ENCODE measurements around the gene NFIA. TPM values are rescaled to one million over a fixed set of nuclear protein-coding genes. Genes with fewer than 3 reads are reported as not detected.
"Not testable (repeated sequence)": the region's sequence is repeated elsewhere in the genome, so short reads cannot be mapped to it uniquely, and the experiment has no call there.

Gene NFIA
- total RNA-seq, 1 donor from 2014 or later, result 97.6 TPM

DNA sequence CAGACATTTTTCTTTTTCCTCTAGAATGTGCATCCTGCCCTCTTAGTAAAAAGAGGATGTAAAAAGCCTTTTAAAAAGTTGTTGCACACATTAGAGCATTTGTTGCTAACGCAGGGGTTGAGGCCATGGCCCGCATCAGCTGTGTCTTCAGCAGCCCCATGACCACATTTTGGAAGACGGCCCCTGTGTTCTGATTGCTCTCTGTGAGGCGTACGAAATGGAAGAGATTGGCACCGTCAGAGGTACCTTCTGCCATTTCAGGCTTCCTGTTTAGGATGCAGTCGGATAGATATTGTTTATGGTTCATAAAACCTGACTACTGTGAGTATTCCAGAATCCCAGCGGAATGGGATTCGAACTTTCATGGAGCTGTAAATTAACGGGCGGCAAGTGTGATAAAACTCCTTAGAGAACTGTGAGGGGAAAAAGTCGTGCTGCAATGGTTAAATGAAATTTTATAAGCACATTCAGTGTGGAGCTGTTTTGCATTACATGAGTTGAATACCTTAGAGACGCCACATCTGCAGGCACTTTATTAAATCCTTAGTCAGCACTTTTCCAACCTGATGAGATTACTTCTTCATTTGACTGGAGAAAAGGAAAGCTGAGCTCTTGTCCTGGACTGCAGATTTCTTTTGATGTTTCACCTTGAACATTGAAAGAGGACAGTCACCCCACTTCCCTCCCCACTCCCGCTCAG is 368.7 kb downstream of the NFIA start:
- no peak for ATAC-seq
- intact Hi-C loops (cut with DNase I), result loop anchor here (5.0 kb wide), 2 partner anchors 269 to 479 kb away; no protein-coding TSS in a partner anchor
- DNase-seq (ENCODE audit: missing footprints), result no peak

DNA sequence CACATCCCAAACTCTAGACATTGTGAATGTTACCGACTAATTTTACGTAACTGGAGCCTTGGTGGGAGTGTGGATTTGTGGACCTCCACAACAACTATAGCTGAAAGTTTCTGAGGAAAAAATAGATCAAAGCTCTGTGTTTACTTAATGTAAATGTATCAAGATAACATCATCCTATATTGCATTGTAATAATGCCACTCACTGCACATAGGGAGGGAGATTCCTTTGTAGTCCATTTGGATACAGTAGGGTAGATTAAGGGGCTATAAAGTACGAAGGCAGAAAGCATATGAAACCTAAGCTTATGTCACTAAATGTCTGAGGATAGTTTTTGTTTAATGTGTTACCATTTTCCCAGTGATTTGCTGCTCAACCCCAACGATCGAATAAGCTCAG is 369.2 kb downstream of the NFIA start:
- no peak for ATAC-seq
- no peak for DNase-seq (ENCODE audit: missing footprints)
- intact Hi-C loops (cut with DNase I), result loop anchor here (5.0 kb wide), 2 partner anchors 269 to 479 kb away; no protein-coding TSS in a partner anchor

DNA sequence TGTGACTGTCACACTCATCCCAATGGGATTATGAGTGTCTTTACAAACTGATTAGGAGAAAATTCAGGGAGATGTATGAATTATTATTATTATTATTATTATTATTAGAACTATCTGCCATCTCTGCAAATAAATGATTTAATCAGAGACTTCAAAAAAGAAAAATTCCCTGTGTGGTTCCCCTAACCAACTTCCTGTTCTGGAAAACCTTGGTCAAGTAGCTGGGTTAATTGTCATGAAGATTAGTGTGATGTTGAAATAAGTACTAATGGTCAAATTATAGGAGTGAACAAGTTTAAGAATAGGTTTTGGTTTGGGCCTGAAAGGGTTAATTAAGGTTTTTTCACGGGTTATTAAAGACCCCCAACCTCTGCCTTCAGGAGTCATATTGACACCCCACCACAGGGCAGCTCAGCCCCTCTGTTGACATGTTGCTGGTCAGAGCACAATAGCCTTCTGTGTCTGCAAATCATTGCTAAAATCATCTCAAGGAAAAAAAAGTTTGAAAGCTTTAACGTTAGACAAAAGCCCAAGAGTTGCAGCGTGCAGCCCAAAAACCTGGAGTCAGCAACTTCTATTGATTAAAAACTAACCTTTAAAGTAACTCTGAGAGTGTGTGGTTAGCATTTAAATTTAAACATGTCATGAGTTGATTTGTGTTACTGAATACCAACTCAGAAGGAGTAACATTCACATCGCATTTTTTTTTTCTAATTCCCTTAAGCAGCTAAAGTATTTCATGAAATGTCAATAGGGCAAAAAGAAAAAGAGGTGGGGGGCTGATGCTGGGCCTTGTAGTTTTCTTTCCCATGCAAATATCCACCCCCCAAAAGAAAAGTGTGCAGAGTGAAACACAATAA is 370.0 kb downstream of the NFIA start:
- intact Hi-C loops (cut with DNase I), result loop anchor here (1.0 to 5.0 kb wide), 7 partner anchors 26 to 480 kb away; no protein-coding TSS in a partner anchor
- ATAC-seq (no peak), DNase-seq (ENCODE audit: missing footprints) (no peak)

DNA sequence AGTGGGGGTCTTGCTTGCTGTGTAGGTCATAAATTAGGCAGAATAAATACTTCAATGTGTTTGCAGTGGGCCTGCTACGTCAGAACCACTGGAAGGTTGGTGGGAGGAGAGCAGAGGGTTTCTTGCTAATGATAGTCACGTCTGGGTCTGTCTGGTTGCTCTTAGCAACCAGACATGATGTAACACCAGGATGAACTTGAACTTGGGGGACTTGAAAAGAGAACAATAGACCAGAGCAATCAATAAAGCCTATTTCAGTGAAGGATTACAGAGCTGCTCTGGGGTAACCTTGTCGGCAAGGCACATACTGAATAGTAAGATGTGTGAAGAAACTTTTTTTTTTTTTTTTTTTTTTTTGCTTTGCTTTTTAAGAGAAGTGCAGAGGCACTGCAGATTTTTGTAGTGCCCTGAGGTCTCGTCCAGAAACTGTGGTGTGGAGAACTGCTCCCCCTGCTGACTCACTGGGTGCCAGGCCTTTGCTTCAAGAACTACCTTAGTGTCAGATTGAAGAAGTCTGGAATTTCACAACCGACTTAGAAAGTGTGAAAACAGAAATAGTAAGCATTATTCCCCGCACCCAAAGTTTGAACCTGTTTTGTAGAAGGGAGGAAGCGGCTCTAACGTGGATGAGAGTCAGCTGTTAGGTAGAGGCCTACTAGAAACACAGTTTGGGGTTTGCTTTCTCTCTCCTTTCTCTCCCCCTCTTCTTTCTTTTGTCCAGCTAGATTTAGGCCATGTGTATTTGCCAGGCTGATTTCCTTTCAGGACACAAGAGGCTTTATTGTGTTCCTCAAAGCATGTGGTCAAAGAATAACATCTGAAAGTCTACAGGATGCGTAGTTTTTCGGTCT is 371.0 kb downstream of the NFIA start:
- ATAC-seq, result peak; percentile 77
- intact Hi-C loops (cut with DNase I), result loop anchor here (1.0 to 5.0 kb wide), 7 partner anchors 27 to 481 kb away; no protein-coding TSS in a partner anchor
- DNase-seq (ENCODE audit: missing footprints), result peak; percentile 90

DNA sequence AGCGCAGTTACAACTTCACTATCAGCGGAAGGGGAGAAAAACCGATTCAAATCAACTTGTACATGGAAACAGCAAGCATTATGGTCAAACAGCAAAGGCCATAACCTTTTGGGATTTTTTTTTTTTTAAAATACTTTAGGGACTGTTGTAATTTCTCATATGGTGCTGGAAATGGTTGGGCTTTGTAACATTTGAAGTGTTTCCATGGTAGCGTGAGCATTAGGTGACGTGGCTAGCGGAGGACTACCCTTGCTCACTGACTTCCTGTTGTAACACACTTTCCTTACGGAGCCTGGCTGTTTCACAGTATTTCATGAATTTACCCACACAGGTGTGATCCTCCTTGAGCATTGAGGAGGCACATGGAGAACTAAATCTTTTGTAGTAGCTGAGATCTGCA is 373.0 kb downstream of the NFIA start:
- intact Hi-C loops (cut with DNase I), result no loop called here
- DNase-seq (ENCODE audit: missing footprints) (no peak), ATAC-seq (no peak)

DNA sequence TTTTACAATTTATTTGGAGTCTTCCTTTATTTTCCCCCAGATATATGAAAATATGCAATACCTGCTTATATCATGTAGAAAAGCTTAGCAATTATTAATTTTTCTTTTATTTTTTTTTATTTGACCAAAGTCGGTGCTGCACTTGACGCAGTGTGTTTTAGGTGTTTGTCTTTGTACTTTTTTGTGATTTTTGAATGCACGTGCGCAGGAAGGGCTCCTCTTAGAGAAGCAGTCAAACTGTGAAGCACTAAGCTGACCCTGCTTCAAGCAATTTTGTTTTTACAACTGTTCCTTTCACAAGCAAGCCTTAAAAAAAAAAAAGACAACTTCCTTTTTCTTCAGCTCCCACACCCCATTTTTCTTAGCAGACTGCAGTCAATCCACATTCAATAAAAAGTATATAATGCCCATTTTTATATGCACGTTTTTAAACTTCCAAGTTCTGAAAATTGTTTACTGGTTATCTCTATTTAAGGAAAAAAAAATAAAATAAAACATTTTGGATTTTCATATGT is 375.2 kb downstream of the NFIA start:
- ATAC-seq, result no peak
- no peak for DNase-seq (ENCODE audit: missing footprints)
- intact Hi-C loops (cut with DNase I), result no loop called here

DNA sequence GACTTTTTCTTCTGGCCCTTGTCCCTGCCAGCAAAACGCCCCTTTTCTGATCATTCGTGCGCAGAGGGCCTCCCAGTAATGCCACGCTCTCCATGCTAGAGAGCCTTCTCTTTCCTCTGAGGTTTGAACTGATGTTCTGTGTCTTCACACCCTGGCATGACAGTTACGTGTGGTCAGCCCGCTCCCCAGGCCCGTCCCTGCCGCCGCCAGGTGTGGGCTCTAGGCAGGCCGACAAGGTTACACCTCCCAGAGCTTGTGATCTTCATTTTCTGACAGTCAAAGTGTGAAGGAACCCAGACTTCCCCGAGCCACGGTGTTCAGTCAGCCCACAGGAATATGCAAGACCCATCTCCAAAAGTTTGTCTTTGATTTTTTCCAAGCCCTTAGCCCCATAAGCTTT is 377.0 kb downstream of the NFIA start:
- intact Hi-C loops (cut with DNase I), result no loop called here
- DNase-seq (ENCODE audit: missing footprints) (no peak), ATAC-seq (no peak)

DNA sequence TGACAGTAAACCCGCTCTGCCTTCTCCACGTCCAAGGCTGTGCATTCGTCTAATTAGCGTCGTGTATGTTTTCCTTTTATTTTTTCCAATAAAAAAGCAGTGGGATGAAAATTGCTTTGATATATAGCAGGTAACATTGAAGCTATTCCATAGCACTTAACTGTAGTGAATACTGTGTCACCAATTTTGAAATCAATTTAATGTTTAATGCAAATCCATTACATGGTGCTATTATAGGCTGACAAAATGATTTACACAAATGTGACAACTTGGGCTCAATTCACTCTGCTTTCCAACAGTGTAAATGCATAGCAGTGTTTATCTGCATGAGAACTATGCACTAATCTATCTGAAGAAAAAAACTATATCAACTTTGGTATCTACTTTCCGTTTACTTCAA is 377.8 kb downstream of the NFIA start:
- ATAC-seq (no peak), DNase-seq (ENCODE audit: missing footprints) (no peak)
- intact Hi-C loops (cut with DNase I), result no loop called here

DNA sequence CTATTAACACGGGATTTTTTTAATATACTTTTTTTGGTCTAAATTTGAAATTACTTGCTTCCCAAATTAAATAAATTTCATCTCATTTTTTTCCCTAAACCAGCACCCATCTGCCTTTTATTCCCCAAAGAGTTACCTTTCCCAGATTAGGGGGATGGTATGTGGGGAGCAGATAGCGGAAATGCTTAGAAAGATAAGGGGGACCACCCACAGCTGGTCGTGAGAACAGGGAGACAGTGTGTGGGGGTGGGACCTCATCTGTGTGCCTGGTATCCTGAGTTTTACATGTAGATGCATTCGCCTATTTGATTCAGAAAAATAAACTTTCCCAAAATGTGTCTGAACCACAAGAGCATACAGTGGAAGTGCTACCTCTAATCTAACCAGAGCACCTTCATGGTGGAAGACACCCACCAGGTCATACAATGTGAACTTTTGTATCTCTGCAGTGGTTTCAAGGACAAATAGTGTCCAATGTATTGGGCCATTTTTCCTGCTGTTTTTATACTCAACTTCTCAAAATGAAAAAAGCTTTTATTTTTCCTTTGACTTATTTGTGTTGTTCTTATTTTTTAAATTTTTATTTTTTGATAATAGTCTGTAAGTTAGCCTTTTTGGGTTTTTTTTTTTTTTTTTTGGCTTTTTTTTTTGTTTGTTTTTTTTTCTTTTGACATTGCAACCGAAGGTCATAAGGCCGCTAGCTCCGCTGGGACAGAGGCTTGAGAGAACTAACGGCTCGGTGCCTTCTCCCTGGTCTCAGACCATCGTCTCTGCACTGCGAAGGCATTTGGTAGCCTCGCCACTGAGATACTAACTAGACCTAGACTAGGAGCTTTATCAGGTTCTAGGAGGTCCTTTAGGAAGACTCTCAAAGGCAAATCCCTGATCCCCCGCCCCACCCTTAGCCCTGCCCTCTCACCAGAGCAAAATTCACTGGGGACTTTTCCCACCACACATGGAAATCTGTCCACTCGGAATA is 379.3 kb downstream of the NFIA start:
- ATAC-seq, result no peak
- DNase-seq (ENCODE audit: missing footprints), result no peak
- intact Hi-C loops (cut with DNase I), result no loop called here

DNA sequence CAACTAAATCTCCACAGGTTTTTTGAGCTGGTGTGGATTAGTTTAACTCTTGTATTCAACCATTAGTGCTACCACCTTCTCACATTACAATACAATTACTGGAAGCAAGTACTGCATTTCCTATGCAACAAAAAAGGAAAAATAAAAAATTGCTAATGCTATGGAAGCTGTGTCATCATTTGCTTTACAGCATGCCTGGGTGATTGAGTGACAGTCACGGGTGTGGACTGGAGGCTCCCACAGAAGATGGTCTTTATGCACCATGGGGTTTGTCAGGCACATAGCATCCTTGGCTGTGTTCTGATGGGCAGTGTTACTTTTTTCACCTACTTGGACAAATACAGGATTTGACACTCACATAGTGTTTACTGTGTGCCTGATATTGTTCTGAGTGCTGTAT is 380.3 kb downstream of the NFIA start:
- ATAC-seq, result no peak
- intact Hi-C loops (cut with DNase I), result no loop called here

DNA sequence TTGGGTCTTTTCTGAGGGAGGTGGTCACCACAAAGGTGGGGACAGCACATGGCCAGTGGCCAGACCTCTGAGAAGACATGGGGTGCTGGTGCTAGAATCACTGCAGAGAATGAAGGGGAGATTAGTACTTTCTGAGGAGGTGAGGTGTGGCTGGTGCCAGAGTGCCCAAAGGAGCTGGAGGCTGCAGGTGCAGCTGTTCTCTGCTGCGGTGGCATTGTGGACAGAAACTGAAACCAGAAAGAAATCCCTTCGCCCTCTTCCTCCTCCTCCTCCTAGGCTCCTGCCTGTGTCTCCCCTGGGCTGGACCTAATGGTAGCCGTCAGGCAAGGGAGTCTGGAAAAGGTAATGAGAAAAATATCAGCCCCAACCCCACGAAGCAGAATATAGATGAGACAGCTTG is 380.9 kb downstream of the NFIA start:
- DNase-seq (ENCODE audit: missing footprints) (no peak), ATAC-seq (no peak)
- intact Hi-C loops (cut with DNase I), result no loop called here

More for the DNA sequence above, 380.3 kb downstream of the NFIA start:
- DNase-seq (ENCODE audit: missing footprints), result no peak

DNA sequence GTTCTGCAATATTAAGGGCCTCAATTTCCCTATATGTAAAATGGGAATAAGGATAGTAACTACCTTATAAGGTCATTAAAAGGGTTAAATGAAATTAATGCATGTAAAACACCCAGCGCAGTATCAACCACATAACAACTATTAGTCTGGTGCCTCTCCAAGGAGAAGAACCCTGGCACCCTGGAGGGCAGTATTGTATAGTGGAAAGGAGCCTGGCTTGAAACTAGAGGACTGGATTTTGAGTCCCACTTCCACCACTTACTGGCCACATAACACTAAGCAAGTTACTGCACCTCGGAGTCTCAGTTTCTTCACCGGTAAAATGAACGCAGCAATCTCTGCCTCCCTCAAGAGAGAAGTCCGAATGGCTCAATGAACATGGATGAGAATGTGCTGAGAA is 385.5 kb downstream of the NFIA start:
- intact Hi-C loops (cut with DNase I); ATAC-seq; DNase-seq (ENCODE audit: missing footprints): not testable (repeated sequence)

DNA sequence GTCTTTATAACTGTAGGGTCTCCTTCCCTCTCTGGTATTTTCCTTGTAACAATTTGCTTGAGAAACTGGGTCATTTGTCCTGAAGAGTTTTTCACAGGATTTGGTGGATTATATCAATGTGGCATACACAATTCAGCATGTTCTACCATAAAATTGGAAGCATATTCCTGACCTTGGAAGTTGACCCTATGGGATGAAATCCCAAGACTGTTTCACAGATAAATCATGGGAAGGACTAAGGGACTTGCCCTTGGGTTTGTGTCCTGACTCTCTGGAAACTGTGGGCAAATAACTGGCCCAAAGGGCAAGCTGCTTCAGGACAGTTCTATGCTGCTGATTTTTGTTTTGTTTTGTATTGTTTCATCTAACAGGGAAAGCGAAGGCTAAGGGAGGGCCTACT is 387.0 kb downstream of the NFIA start:
- intact Hi-C loops (cut with DNase I), result no loop called here
- ATAC-seq (no peak), DNase-seq (ENCODE audit: missing footprints) (no peak)

DNA sequence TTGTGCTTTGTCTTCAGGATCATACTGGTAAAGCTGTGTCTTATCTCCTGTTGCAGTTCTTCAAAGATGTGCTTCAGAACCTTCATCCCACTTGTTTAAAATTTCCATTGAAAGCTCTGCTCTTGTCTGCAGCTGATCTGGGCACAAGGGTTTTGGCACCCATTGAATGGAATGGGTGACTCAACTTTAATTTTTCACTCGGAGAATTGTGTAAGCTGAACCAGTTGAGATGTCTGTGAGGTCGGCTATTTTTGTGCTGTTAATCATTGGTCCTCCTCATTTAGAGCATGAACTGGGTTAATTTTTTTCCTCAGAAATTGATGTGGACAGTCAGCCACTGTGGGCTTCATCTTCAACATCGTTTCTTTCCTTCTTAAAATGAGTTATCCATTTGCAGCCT is 390.5 kb downstream of the NFIA start:
- ATAC-seq, result no peak
- intact Hi-C loops (cut with DNase I), result no loop called here

DNA sequence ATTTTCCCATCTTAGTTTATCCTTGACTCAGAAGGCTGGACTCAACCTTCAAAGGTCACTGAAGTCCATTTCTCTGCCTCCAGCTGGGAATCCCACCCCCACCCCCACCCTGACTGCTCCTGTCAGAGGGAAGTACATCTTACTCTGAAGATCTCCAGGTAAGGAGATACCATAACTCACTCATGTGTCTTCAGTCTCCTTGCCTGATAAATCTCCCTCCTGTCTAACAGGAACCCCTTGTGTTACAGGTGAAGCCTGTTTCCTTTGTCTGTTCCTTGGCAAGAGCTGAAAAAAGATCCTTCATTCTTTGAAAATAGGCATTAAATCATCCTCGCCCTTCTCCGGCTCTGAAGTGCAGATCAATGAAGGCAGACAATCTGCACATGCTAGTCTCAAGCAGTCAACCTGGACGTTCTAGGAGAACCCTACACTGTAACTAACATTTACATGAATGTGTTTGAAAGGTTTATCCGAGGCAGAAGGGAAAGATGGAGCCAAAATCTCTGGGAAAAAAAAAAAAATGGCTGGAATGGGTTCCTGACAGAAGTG is 392.0 kb downstream of the NFIA start:
- intact Hi-C loops (cut with DNase I), result no loop called here
- no peak for DNase-seq (ENCODE audit: missing footprints)

More for the DNA sequence above, 390.5 kb downstream of the NFIA start:
- no peak for DNase-seq (ENCODE audit: missing footprints)

DNA sequence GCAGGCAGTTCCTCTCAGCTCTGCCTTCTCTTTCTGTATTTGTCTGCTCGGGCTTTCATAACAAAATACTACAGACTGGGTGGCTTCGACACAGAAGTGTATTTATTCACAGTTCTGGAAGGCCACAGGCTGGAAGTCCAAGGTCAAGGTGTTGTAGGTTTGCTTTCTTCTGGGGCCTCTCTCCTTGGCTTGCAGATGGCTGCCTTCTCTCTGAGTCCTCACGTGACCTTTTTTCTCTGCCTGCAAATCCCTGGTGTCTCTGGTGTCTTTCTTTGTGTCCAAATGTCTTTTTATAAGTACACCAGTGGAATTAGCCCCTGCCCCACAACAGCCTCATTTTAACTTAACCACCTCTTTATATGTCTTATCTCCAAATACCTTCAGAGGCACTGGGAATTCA is 392.6 kb downstream of the NFIA start:
- intact Hi-C loops (cut with DNase I), result no loop called here
- ATAC-seq, result no peak

More for the DNA sequence above, 392.0 kb downstream of the NFIA start:
- ATAC-seq, result no peak

DNA sequence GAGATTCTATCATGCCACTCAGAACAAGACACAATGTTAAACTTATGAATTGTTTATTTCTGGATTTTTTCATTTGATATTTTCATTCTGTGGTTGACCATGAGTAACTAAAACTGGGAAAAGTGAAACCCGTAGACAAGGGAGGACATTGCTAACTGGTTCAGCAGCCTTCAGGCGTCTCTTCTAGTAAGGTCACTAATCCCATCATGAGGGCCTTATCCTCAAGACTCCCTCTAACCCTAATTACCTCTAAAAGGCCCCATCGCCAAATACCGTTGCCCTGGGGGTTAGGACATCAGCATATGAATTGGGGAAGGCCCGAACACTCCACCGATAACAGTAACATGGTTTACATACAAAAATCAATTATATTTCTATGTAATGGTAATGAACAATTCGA is 394.9 kb downstream of the NFIA start:
- intact Hi-C loops (cut with DNase I), result no loop called here
- ATAC-seq (no peak), DNase-seq (ENCODE audit: missing footprints) (no peak)

More for the DNA sequence above, 392.6 kb downstream of the NFIA start:
- DNase-seq (ENCODE audit: missing footprints), result no peak

Measured in Right ventricle myocardium inferior (tissue), 1 donor.